ENCODE results near the gene DHTKD1.
"Not testable (repeated sequence)": the region's sequence is repeated elsewhere in the genome, so short reads cannot be mapped to it uniquely, and the experiment has no call there.

The DHTKD1 gene

GRCh38 chr10:12156367-12157123, 87.8 kb downstream of the DHTKD1 start:
- DNase-seq: no peak

GRCh38 chr10:12158111-12158510, 89.4 kb downstream of the DHTKD1 start:
- no peak for DNase-seq

- DNase-seq: no peak
These were observed 91.9 kb downstream of the DHTKD1 start for GRCh38 chr10:12160664-12161063.

GRCh38 chr10:12162927-12163326, 94.2 kb downstream of the DHTKD1 start:
- DNase-seq: no peak

GRCh38 chr10:12164085-12164484, 95.3 kb downstream of the DHTKD1 start:
- DNase-seq: no peak

- no peak for DNase-seq
These were observed 96.3 kb downstream of the DHTKD1 start for GRCh38 chr10:12165036-12165435.

GRCh38 chr10:12165999-12166775, 97.4 kb downstream of the DHTKD1 start:
- no peak for DNase-seq

- not testable (repeated sequence) for DNase-seq
These were observed 102.8 kb downstream of the DHTKD1 start for GRCh38 chr10:12171512-12171911.

Data from GOT3 (cell line).